HepG2 (cell line): Measurements from ENCODE around the gene SNX27. TPM values are rescaled to one million over a fixed set of nuclear protein-coding genes. Genes with fewer than 3 reads are reported as not detected.

ENCODE experiments used
- BCL6 ChIP-seq: IDR thresholded peaks from 2 replicates; pipeline ENCODE4 v1.6.1; 2016; ENCODE audit warnings: missing genetic modification reagents, missing compliant biosample characterization
- ETV5 ChIP-seq: IDR thresholded peaks from 2 replicates; pipeline ENCODE4 v1.6.1; 2018; ENCODE audit warnings: missing biosample characterization, missing genetic modification reagents, inconsistent platforms, borderline replicate concordance
- FOXA3 ChIP-seq: IDR thresholded peaks from 2 replicates; pipeline ENCODE4 v1.6.1; 2016; ENCODE audit warnings: missing genetic modification reagents, missing compliant biosample characterization
- FOXK1 ChIP-seq: sonication (generic); formaldehyde crosslinking; IDR thresholded peaks from 2 replicates; pipeline ENCODE4 v1.4.0; 2020; ENCODE audit warnings: low read depth, missing genetic modification reagents, borderline replicate concordance
- FOXP1 ChIP-seq, 2 experiments: fragments of 450-650 bp in 1 of 2; IDR thresholded peaks; 2 replicates each; pipeline ENCODE4 v1.6.1; 2017 to 2018; ENCODE audit warnings: antibody characterized with exemption in 1 of 2
- GATAD2A ChIP-seq: IDR thresholded peaks from 2 replicates; pipeline ENCODE4 v1.6.1; 2016
- GLI4 ChIP-seq: sonication (generic); formaldehyde crosslinking; IDR thresholded peaks from 2 replicates; pipeline ENCODE4 v1.5.1; 2020; ENCODE audit warnings: missing genetic modification reagents, mild to moderate bottlenecking, moderate library complexity, borderline replicate concordance
- RARA ChIP-seq: IDR thresholded peaks from 2 replicates; pipeline ENCODE4 v1.6.1; 2016; ENCODE audit warnings: missing genetic modification reagents, missing compliant biosample characterization
- SAP130 ChIP-seq: IDR thresholded peaks from 2 replicates; pipeline ENCODE4 v1.6.1; 2016; ENCODE audit warnings: low read depth
- SOX13 ChIP-seq, 3 experiments: fragments of 450-650 bp in 1 of 3; sonication (generic) in 1 of 3; formaldehyde crosslinking in 1 of 3; IDR thresholded peaks in 2 of 3; conservative IDR thresholded peaks in 1 of 3; 2 replicates each; pipeline versions ENCODE4 v1.5.0 to v1.6.1; 2016 to 2020; ENCODE audit warnings: antibody characterized with exemption in 1 of 3, mild to moderate bottlenecking in 1 of 3, missing compliant biosample characterization in 1 of 3, missing genetic modification reagents in 1 of 3, moderate library complexity in 1 of 3
- ZNF34 ChIP-seq: sonication (generic); formaldehyde crosslinking; IDR thresholded peaks from 2 replicates; pipeline ENCODE4 v1.4.0; 2020; ENCODE audit warnings: mild to moderate bottlenecking, missing genetic modification reagents, borderline replicate concordance
- ZNF883 ChIP-seq: sonication (generic); formaldehyde crosslinking; IDR thresholded peaks from 2 replicates; pipeline ENCODE4 v1.5.1; 2020; ENCODE audit warnings: mild to moderate bottlenecking, missing genetic modification reagents; ENCODE audit errors: not compliant biosample characterization
- polyA plus RNA-seq, 8 experiments: library from polyadenylated mRNA; depleted of rRNA in 3 of 8; stranded (reverse) in 7 of 8; unstranded in 1 of 8; fragments of >200 nt; fragmentation: Illumina TruSeq in 4 of 8; extraction: Trizol in 4 of 8; gene quantifications; 2 replicates each; pipeline versions ENCODE4 v1.2.1 to v1.2.3, GENCODE V29; 2011 to 2016; ENCODE audit warnings: low read depth in 4 of 8, missing spikeins in 1 of 8, mixed read lengths in 1 of 8; ENCODE audit not compliant: insufficient read depth in 1 of 8
- total RNA-seq, 5 experiments: library from RNA; depleted of rRNA; stranded (reverse); fragments of >200 nt; fragmentation: Illumina TruSeq; extraction: Trizol; gene quantifications; 2 replicates each; pipeline ENCODE4 v1.2.3, GENCODE V29; 2016; ENCODE audit warnings: low read depth in 1 of 5
- TF ChIP-seq, protein P1 (sequence below): sonication (generic); formaldehyde crosslinking; IDR thresholded peaks from 2 replicates; pipeline ENCODE4 v1.5.1; 2020; ENCODE audit warnings: mild to moderate bottlenecking, missing genetic modification reagents, moderate library complexity
- TF ChIP-seq, protein P2 (sequence below): sonication (generic); formaldehyde crosslinking; IDR thresholded peaks from 2 replicates; pipeline ENCODE4 v1.5.1; 2020; ENCODE audit warnings: mild to moderate bottlenecking, moderate library complexity, missing genetic modification reagents
- TF ChIP-seq, protein P3 (sequence below): sonication (generic); formaldehyde crosslinking; IDR thresholded peaks from 2 replicates; pipeline ENCODE4 v1.4.0; 2020; ENCODE audit warnings: missing genetic modification reagents, low read depth, mild to moderate bottlenecking, borderline replicate concordance
- TF ChIP-seq, protein P4 (sequence below): sonication (generic); formaldehyde crosslinking; IDR thresholded peaks from 2 replicates; pipeline ENCODE4 v1.4.0; 2020; ENCODE audit warnings: mild to moderate bottlenecking, missing genetic modification reagents
- TF ChIP-seq, protein P5 (sequence below): IDR thresholded peaks from 2 replicates; pipeline ENCODE4 v1.6.1; 2012; ENCODE audit warnings: low read length, improper control_type of control experiment

The SNX27 gene
- total and polyA plus RNA-seq, 2 of the 13 experiments (the other 11 are each of a cell fraction or from before 2014, with no cell fraction given), result 14.4 to 17.8 TPM

DNA sequence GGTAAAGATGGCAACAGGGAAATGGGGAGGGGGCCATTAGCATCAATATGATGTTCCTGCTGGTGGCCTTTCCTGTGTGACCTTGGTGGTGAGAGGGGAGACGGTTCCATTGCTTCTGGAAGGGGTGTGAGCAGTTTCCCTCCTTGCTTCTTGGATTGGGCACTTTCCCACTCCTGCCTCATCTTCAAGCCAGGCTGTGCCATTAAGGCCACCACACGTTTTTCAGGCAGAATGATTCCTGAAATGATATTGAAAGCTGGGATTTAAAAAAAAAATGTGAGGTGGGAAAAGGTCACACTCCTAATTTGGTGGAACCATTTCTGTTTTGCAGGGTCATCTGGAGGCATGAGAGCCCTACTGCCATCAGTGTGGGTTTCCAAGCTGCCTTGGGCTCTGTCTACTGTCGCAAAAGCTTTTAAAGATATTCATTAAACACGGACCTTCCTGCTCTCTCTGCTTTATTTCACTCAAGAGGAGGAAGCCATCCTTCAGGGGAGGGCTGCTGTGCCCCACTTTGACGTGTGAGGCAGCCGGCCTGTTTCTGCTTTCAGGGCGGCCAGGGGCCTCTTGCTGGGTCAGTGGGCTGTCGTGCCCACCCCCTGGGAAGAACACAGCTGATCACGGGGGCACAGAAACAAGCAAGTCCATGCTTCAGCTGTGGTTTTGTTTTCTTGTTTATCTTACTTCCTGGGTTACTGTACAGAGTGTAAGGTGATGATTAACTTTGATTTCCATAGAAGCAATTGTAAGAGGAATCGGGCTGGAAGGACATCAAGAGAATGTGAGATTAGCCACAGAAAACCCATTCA, 117.5 kb downstream of the SNX27 start (continued):
- TF ChIP-seq, protein P1, sequence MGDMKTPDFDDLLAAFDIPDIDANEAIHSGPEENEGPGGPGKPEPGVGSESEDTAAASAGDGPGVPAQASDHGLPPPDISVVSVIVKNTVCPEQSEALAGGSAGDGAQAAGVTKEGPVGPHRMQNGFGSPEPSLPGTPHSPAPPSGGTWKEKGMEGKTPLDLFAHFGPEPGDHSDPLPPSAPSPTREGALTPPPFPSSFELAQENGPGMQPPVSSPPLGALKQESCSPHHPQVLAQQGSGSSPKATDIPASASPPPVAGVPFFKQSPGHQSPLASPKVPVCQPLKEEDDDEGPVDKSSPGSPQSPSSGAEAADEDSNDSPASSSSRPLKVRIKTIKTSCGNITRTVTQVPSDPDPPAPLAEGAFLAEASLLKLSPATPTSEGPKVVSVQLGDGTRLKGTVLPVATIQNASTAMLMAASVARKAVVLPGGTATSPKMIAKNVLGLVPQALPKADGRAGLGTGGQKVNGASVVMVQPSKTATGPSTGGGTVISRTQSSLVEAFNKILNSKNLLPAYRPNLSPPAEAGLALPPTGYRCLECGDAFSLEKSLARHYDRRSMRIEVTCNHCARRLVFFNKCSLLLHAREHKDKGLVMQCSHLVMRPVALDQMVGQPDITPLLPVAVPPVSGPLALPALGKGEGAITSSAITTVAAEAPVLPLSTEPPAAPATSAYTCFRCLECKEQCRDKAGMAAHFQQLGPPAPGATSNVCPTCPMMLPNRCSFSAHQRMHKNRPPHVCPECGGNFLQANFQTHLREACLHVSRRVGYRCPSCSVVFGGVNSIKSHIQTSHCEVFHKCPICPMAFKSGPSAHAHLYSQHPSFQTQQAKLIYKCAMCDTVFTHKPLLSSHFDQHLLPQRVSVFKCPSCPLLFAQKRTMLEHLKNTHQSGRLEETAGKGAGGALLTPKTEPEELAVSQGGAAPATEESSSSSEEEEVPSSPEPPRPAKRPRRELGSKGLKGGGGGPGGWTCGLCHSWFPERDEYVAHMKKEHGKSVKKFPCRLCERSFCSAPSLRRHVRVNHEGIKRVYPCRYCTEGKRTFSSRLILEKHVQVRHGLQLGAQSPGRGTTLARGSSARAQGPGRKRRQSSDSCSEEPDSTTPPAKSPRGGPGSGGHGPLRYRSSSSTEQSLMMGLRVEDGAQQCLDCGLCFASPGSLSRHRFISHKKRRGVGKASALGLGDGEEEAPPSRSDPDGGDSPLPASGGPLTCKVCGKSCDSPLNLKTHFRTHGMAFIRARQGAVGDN (CRISPR knock-in tag), result peak; percentile 35; the same call in 1 of the 2 replicates
- TF ChIP-seq, protein P2, sequence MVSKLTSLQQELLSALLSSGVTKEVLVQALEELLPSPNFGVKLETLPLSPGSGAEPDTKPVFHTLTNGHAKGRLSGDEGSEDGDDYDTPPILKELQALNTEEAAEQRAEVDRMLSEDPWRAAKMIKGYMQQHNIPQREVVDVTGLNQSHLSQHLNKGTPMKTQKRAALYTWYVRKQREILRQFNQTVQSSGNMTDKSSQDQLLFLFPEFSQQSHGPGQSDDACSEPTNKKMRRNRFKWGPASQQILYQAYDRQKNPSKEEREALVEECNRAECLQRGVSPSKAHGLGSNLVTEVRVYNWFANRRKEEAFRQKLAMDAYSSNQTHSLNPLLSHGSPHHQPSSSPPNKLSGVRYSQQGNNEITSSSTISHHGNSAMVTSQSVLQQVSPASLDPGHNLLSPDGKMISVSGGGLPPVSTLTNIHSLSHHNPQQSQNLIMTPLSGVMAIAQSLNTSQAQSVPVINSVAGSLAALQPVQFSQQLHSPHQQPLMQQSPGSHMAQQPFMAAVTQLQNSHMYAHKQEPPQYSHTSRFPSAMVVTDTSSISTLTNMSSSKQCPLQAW (CRISPR knock-in tag), result peak; percentile 25; the same call in 1 of the 2 replicates
- TF ChIP-seq ZNF883 (no peak), FOXK1 (0 out of 2 replicates have a peak, but pooled peaks have one; percentile 23), FOXP1 (IDR thresholded peaks at IDR 0.05) (no peak), FOXP1 (CRISPR knock-in tag; IDR thresholded peaks at IDR 0.05) (peak; percentile 75; the same call in 1 of the 2 replicates), SOX13 (IDR thresholded peaks at IDR 0.05) (no peak), SOX13 (CRISPR knock-in tag; conservative IDR thresholded peaks at IDR 0.05 in 1 of 2, IDR thresholded peaks at IDR 0.05 in 1 of 2) (peak in 1 of 2 experiments; percentile 68; a peak in 2 of 4 replicates), RARA (0 out of 2 replicates have a peak, but pooled peaks have one; percentile 11), GATAD2A (CRISPR knock-in tag) (0 out of 2 replicates have a peak, but pooled peaks have one; percentile 29), GLI4 (CRISPR knock-in tag) (no peak), ZNF34 (CRISPR knock-in tag) (no peak), SAP130 (CRISPR knock-in tag) (peak; percentile 52; the same call in 1 of the 2 replicates), FOXA3 (CRISPR knock-in tag) (peak; percentile 33; the same call in 1 of the 2 replicates), BCL6 (0 out of 2 replicates have a peak, but pooled peaks have one; percentile 18), ETV5 (CRISPR knock-in tag) (0 out of 2 replicates have a peak, but pooled peaks have one; percentile 28)
- TF ChIP-seq, protein P3, sequence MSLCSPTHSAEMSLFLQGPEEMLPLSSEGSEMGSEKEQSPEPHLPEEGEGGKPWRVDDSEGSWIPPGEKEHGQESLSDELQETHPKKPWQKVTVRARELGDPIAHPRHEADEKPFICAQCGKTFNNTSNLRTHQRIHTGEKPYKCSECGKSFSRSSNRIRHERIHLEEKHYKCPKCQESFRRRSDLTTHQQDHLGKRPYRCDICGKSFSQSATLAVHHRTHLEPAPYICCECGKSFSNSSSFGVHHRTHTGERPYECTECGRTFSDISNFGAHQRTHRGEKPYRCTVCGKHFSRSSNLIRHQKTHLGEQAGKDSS (CRISPR knock-in tag), result no peak
- TF ChIP-seq, protein P4, sequence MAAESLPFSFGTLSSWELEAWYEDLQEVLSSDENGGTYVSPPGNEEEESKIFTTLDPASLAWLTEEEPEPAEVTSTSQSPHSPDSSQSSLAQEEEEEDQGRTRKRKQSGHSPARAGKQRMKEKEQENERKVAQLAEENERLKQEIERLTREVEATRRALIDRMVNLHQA, result no peak
- TF ChIP-seq, protein P5, sequence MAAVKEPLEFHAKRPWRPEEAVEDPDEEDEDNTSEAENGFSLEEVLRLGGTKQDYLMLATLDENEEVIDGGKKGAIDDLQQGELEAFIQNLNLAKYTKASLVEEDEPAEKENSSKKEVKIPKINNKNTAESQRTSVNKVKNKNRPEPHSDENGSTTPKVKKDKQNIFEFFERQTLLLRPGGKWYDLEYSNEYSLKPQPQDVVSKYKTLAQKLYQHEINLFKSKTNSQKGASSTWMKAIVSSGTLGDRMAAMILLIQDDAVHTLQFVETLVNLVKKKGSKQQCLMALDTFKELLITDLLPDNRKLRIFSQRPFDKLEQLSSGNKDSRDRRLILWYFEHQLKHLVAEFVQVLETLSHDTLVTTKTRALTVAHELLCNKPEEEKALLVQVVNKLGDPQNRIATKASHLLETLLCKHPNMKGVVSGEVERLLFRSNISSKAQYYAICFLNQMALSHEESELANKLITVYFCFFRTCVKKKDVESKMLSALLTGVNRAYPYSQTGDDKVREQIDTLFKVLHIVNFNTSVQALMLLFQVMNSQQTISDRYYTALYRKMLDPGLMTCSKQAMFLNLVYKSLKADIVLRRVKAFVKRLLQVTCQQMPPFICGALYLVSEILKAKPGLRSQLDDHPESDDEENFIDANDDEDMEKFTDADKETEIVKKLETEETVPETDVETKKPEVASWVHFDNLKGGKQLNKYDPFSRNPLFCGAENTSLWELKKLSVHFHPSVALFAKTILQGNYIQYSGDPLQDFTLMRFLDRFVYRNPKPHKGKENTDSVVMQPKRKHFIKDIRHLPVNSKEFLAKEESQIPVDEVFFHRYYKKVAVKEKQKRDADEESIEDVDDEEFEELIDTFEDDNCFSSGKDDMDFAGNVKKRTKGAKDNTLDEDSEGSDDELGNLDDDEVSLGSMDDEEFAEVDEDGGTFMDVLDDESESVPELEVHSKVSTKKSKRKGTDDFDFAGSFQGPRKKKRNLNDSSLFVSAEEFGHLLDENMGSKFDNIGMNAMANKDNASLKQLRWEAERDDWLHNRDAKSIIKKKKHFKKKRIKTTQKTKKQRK, result no peak
